GM12892 (cell line): ENCODE measurements around the gene NCAN.

Source experiments
- POLR2AphosphoS5 ChIP-seq: IDR thresholded peaks from 2 replicates; pipeline ENCODE4 v1.6.1; 2011; ENCODE audit warnings: low read depth, low read length, control low read depth
- TAF1 ChIP-seq: IDR thresholded peaks from 2 replicates; pipeline ENCODE4 v1.6.1; 2011; ENCODE audit warnings: low read depth, mild to moderate bottlenecking, control low read depth, low read length, borderline replicate concordance

DNA sequence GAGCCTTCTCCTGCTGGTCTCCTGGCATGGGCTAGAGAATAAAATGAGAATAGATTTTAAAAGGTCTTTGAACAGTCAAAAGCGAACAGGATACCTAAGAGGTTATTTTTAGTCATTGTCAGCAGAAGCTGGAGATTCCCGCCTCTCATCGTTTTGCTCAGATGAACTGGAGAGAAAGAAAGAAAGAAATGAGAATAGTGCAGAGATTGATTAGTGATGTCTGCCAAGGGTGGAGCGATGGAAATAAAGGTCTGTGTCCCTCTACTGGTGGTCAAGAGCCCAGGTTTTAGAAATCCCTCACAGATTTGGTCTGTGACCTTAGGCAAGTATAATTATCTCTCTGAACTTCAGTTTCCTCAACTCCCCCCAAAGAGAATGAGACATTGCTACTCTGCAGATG, 5.3 kb downstream of the NCAN start:
- TF ChIP-seq POLR2AphosphoS5 (no peak), TAF1 (no peak)
